Measurements from ENCODE around the gene EFNA1. TPM values are rescaled to one million over a fixed set of nuclear protein-coding genes. Genes with fewer than 3 reads are reported as not detected.

Gene EFNA1
- total and polyA plus RNA-seq, 2 of the 13 experiments (the other 11 are each of a cell fraction or from before 2014, with no cell fraction given) = 81.8 to 874 TPM

DNA sequence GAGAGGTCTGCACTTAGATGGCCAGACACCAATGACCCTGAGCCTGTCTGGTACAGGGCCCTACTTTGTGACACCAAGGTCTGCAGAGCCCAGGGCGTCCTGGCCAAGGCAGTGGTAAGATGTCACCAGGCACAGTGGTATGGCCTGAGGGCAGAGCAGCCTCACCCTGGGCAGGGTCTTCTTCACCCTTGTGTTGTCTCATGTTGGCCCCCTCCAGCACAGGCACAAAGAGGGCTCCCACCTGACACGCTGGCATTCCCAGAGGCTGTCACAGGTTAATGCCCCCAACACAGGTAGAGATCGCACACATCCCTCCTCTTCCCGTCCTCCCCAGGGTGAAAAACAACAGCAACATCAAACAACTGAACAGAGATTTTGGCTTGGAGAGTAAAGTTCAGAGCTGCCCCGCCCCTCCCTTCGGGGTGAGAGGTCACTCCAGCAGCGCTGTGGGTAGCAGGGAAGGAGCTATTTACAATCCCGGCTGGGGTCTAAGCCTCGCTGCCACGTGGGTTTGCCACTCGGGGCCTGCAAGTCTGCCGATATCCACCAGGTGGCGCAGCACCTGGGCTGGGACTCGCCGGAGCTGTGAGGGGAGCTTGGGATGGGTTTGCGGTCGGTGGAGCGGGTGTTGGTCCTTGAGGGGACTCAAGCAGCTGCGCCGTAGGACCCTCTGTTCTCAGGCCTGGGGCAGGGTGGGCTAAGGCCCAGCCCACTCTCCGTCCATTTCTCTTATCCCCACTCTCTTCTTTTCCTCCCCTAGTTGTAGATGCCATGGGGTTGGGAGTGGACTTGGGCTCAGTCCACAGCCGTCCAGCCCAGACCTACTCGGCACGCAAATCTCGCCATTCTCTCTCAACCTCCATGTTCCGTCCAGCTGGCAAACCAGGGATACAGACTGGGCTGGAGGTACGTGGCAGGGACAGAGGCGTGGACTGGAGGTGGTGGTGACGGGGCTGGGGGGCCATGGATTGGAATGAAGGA lies 36.3 kb upstream of the EFNA1 start (continued):
- TF ChIP-seq, protein P1, sequence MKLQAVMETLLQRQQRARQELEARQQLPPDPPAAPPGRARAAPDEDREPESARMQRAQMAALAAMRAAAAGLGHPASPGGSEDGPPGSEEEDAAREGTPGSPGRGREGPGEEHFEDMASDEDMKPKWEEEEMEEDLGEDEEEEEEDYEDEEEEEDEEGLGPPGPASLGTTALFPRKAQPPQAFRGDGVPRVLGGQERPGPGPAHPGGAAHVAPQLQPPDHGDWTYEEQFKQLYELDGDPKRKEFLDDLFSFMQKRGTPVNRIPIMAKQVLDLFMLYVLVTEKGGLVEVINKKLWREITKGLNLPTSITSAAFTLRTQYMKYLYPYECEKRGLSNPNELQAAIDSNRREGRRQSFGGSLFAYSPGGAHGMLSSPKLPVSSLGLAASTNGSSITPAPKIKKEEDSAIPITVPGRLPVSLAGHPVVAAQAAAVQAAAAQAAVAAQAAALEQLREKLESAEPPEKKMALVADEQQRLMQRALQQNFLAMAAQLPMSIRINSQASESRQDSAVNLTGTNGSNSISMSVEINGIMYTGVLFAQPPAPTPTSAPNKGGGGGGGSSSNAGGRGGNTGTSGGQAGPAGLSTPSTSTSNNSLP (IDR thresholded peaks at IDR 0.05; ENCODE audit: low read depth, low read length) = no peak
- TF ChIP-seq, protein P2, sequence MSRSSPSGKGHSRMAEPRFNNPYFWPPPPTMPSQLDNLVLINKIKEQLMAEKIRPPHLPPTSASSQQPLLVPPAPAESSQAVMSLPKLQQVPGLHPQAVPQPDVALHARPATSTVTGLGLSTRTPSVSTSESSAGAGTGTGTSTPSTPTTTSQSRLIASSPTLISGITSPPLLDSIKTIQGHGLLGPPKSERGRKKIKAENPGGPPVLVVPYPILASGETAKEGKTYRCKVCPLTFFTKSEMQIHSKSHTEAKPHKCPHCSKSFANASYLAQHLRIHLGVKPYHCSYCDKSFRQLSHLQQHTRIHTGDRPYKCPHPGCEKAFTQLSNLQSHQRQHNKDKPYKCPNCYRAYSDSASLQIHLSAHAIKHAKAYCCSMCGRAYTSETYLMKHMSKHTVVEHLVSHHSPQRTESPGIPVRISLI (CRISPR knock-in tag; IDR thresholded peaks at IDR 0.05; ENCODE audit: borderline replicate concordance) = no peak
- TF ChIP-seq ZNF484 (CRISPR knock-in tag; IDR thresholded peaks at IDR 0.05; ENCODE audit: borderline replicate concordance, low read depth) (no peak), ZNF180 (CRISPR knock-in tag; IDR thresholded peaks at IDR 0.05; ENCODE audit: borderline replicate concordance, low read depth) (no peak), ESRRA (CRISPR knock-in tag; IDR thresholded peaks at IDR 0.05; ENCODE audit: low read depth) (no peak; the same call in 1 of the 2 replicates), AGO1 (IDR thresholded peaks at IDR 0.05; ENCODE audit: low read depth, low read length, poor library complexity, severe bottlenecking) (no peak), HMGA1 (CRISPR knock-in tag; conservative IDR thresholded peaks at IDR 0.05) (no peak), GATAD2A (CRISPR knock-in tag; IDR thresholded peaks at IDR 0.05) (peak; percentile 91), SAP130 (CRISPR knock-in tag; IDR thresholded peaks at IDR 0.05; ENCODE audit: low read depth) (peak; percentile 91), ISX (CRISPR knock-in tag; conservative IDR thresholded peaks at IDR 0.05) (no peak), SNAI1 (CRISPR knock-in tag; IDR thresholded peaks at IDR 0.05; ENCODE audit: borderline replicate concordance) (no peak), MAFK (conservative IDR thresholded peaks at IDR 0.05 in 1 of 2, IDR thresholded peaks at IDR 0.05 in 1 of 2; ENCODE audit: low read length in 2 of 2) (no peak), MAFF (IDR thresholded peaks at IDR 0.05; ENCODE audit: low read depth, low read length) (no peak), FIP1L1 (IDR thresholded peaks at IDR 0.05; ENCODE audit: borderline replicate concordance, insufficient read depth, low read depth, low read length) (no peak), MIXL1 (CRISPR knock-in tag; IDR thresholded peaks at IDR 0.05) (peak; percentile 53; the same call in 1 of the 2 replicates), ZNF567 (CRISPR knock-in tag; IDR thresholded peaks at IDR 0.05; ENCODE audit: borderline replicate concordance) (peak; percentile 88; the same call in 1 of the 2 replicates), ZNF678 (CRISPR knock-in tag; IDR thresholded peaks at IDR 0.05) (no peak)
- TF ChIP-seq, protein P3, sequence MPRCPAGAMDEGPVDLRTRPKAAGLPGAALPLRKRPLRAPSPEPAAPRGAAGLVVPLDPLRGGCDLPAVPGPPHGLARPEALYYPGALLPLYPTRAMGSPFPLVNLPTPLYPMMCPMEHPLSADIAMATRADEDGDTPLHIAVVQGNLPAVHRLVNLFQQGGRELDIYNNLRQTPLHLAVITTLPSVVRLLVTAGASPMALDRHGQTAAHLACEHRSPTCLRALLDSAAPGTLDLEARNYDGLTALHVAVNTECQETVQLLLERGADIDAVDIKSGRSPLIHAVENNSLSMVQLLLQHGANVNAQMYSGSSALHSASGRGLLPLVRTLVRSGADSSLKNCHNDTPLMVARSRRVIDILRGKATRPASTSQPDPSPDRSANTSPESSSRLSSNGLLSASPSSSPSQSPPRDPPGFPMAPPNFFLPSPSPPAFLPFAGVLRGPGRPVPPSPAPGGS (CRISPR knock-in tag; IDR thresholded peaks at IDR 0.05) = no peak; the same call in 1 of the 2 replicates
- TF ChIP-seq, protein P4, sequence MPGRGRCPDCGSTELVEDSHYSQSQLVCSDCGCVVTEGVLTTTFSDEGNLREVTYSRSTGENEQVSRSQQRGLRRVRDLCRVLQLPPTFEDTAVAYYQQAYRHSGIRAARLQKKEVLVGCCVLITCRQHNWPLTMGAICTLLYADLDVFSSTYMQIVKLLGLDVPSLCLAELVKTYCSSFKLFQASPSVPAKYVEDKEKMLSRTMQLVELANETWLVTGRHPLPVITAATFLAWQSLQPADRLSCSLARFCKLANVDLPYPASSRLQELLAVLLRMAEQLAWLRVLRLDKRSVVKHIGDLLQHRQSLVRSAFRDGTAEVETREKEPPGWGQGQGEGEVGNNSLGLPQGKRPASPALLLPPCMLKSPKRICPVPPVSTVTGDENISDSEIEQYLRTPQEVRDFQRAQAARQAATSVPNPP (CRISPR knock-in tag; IDR thresholded peaks at IDR 0.05) = 0 out of 2 replicates have a peak, but pooled peaks have one; percentile 37
- TF ChIP-seq, protein P5, sequence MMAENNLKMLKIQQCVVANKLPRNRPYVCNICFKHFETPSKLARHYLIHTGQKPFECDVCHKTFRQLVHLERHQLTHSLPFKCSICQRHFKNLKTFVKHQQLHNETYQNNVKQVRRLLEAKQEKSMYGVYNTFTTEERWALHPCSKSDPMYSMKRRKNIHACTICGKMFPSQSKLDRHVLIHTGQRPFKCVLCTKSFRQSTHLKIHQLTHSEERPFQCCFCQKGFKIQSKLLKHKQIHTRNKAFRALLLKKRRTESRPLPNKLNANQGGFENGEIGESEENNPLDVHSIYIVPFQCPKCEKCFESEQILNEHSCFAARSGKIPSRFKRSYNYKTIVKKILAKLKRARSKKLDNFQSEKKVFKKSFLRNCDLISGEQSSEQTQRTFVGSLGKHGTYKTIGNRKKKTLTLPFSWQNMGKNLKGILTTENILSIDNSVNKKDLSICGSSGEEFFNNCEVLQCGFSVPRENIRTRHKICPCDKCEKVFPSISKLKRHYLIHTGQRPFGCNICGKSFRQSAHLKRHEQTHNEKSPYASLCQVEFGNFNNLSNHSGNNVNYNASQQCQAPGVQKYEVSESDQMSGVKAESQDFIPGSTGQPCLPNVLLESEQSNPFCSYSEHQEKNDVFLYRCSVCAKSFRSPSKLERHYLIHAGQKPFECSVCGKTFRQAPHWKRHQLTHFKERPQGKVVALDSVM (CRISPR knock-in tag; IDR thresholded peaks at IDR 0.05) = peak; percentile 46; the same call in 1 of the 2 replicates

All from HepG2 (cell line).